ENCODE measurements around the gene ZNF682.
"Not testable (repeated sequence)": the region's sequence is repeated elsewhere in the genome, so short reads cannot be mapped to it uniquely, and the experiment has no call there.

ZNF682 gene

DNA sequence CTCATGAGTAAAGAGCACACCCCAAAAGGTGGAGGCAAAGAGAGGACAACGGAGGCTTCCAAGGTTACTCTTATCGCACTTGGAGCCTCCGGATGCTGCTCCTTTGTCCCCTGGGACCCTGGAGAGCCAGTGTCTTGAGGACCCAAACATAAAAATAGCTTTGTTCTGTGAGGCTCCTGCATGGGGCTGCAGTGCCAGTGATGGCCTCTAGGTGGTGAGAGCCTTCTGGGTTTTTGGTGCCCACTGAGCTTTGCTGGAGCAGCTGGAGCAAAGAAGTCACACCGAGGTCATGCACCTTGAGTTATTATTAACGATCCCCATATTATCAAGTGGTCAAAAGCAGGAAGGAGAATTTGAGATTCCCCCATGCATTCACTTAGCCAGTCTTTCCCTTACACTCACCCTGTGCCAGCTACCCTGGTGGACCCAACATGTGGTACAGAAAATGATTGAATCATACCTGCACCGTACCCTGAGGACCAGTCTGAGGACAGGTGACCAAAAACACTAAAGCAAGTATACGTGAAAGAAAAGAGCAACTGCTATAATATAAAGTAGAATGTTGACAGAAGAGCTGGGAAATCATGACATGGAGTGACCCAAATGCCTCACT, 41.5 kb downstream of the ZNF682 start:
- DNase-seq (ENCODE audit: low spot score), result no peak

- no peak for DNase-seq (ENCODE audit: low spot score)
These were observed 72.4 kb downstream of the ZNF682 start for GRCh38 chr19:19966862-19967261.

GRCh38 chr19:19966126-19966525, 73.2 kb downstream of the ZNF682 start:
- not testable (repeated sequence) for DNase-seq (ENCODE audit: low spot score)

DNA sequence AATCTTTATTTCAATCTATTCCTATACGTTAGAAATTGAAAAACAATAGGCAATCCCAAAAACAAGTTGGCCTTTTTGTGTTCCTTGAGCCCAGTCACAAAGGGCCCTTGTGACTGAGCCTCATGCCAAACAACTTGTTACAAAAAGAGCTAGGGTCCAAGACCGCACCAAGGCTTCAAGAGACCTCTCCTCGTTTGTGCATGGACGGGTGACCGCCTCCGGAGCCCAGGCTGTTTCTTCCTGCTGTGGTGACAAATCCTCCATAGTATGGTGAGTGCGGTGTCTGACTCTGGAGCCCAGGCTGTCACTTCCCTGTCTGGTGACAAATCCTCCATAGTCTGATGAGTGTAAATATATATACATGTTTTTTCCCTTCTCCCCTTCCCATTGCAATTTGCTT, 74.9 kb downstream of the ZNF682 start:
- no peak for DNase-seq (ENCODE audit: low spot score)

GRCh38 chr19:19959151-19959799, 80.0 kb downstream of the ZNF682 start:
- not testable (repeated sequence) for DNase-seq (ENCODE audit: low spot score)

- DNase-seq (ENCODE audit: low spot score), result not testable (repeated sequence)
These were observed 81.5 kb downstream of the ZNF682 start for GRCh38 chr19:19957766-19958165.

DNA sequence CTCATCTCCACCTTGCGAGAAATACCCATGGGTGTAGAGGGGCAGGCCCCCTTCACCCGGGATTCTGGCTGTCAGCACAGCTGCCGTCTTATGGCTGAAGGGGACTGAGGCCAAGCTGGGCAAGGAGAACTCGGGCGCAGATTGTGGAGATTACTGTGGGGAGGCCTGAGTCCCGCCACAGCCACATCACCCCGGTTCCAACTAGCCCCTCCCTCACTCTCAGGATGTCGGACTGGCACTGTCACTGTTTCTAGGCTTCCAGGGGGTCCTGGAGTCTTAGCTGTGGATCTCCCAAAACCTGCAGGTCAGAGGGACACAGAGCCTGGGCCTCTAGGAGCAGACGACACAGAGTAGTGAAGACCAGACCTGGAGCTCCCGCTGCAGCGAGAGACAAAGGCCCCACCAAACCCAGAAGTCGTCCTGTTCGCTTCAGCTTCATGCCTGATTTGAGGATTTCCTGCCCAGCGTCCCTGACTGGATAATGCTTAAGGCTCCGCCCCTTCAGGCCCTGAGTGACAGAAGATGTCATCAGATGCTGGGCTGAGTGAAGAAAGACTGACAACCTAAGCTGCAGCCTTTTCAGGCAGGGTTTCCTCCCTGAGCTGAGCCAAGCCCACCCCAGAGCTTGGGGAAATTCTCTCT, 82.8 kb downstream of the ZNF682 start:
- no peak for DNase-seq (ENCODE audit: low spot score)

DNA sequence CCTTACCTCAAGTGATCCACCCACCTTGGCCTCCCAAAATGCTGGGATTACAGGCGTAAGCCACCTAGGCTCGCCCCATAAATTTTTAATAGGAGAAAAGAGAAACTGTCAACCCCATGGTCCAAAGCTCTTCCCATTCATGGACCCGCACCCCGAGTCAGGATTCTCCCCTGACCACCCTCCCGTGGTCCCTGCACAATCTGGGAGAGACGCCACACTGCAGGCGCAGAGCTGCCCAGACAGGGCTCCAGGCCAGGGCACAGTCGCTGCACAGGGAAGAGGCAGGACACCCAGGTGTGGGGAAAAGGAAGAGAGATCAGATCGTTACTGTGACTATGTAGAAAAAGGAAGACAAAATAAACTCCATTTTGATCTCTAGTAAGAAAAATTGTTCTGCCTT, 84.1 kb downstream of the ZNF682 start:
- DNase-seq (ENCODE audit: low spot score), result no peak
